H9 (cell line): ENCODE data around the gene KIAA1328. TPM values are rescaled to one million over a fixed set of nuclear protein-coding genes. Genes with fewer than 3 reads are reported as not detected.

ENCODE experiments used
- DNase-seq: peaks from one replicate; pipeline ENCODE4 v3.0.0-alpha.2; 2017
- H2AFZ ChIP-seq: one replicate; pipeline ENCODE4 v1.6.1; 2013; ENCODE audit warnings: mild to moderate bottlenecking, low read length, control low read depth, moderate library complexity
- H2AK5ac ChIP-seq: 2 replicates; pipeline ENCODE4 v1.6.1; 2013; ENCODE audit warnings: low read length, control low read depth, mixed read lengths; ENCODE audit not compliant: insufficient read length
- H2BK120ac ChIP-seq: one replicate; pipeline ENCODE4 v1.6.1; 2013; ENCODE audit warnings: low read depth, mild to moderate bottlenecking, low read length, control low read depth, inconsistent platforms; ENCODE audit not compliant: poor library complexity, severe bottlenecking
- H2BK12ac ChIP-seq: 2 replicates; pipeline ENCODE4 v1.6.1; 2013; ENCODE audit warnings: low read length, control low read depth, mixed read lengths, low read depth; ENCODE audit not compliant: insufficient read length
- H2BK15ac ChIP-seq: 2 replicates; pipeline ENCODE4 v1.6.1; 2013; ENCODE audit warnings: low read depth, low read length, control low read depth
- H2BK20ac ChIP-seq: one replicate; pipeline ENCODE4 v1.6.1; 2013; ENCODE audit warnings: low read depth, mild to moderate bottlenecking, low read length, control low read depth, inconsistent platforms; ENCODE audit not compliant: poor library complexity, severe bottlenecking
- H2BK5ac ChIP-seq: 2 replicates; pipeline ENCODE4 v1.6.1; 2013; ENCODE audit warnings: low read length, control low read depth, mixed read lengths; ENCODE audit not compliant: insufficient read length
- H3K14ac ChIP-seq: 2 replicates; pipeline ENCODE4 v1.6.1; 2013; ENCODE audit warnings: low read length, control low read depth; ENCODE audit not compliant: insufficient read depth
- H3K18ac ChIP-seq: 2 replicates; pipeline ENCODE4 v1.6.1; 2013; ENCODE audit warnings: low read depth, mild to moderate bottlenecking, mixed read lengths, low read length, control low read depth; ENCODE audit not compliant: insufficient read length
- H3K23ac ChIP-seq: 2 replicates; pipeline ENCODE4 v1.6.1; 2013; ENCODE audit warnings: low read length, control low read depth, mixed read lengths, low read depth; ENCODE audit not compliant: insufficient read length
- H3K23me2 ChIP-seq: 2 replicates; pipeline ENCODE4 v1.6.1; 2013; ENCODE audit warnings: low read depth, mild to moderate bottlenecking, mixed read lengths, low read length, control low read depth; ENCODE audit not compliant: insufficient read length, poor library complexity, severe bottlenecking
- H3K27ac ChIP-seq: 2 replicates; pipeline ENCODE4 v1.5.1; 2013; ENCODE audit warnings: low read length, control low read depth, mixed read lengths, low read depth; ENCODE audit not compliant: insufficient read length
- H3K27me3 ChIP-seq: 2 replicates; pipeline ENCODE4 v1.6.1; 2013; ENCODE audit warnings: low read length, control low read depth, inconsistent platforms; ENCODE audit not compliant: insufficient read depth
- H3K4ac ChIP-seq: 2 replicates; pipeline ENCODE4 v1.6.1; 2013; ENCODE audit warnings: low read depth, mild to moderate bottlenecking, control low read depth, inconsistent platforms, low read length, moderate library complexity
- H3K4me1 ChIP-seq: 2 replicates; pipeline ENCODE4 v1.6.1; 2013; ENCODE audit warnings: low read length, control low read depth, inconsistent platforms; ENCODE audit not compliant: insufficient read depth
- H3K4me2 ChIP-seq: 2 replicates; pipeline ENCODE4 v1.6.1; 2013; ENCODE audit warnings: low read length, control low read depth, mixed read lengths; ENCODE audit not compliant: insufficient read length, insufficient read depth
- H3K56ac ChIP-seq: 2 replicates; pipeline ENCODE4 v1.6.1; 2013; ENCODE audit warnings: low read depth, mild to moderate bottlenecking, mixed read lengths, low read length, control low read depth; ENCODE audit not compliant: insufficient read length
- H3K79me1 ChIP-seq: 2 replicates; pipeline ENCODE4 v1.6.1; 2013; ENCODE audit warnings: low read depth, mild to moderate bottlenecking, moderate library complexity, low read length, control low read depth, inconsistent platforms; ENCODE audit not compliant: insufficient read depth, poor library complexity, severe bottlenecking
- H3K79me2 ChIP-seq: 2 replicates; pipeline ENCODE4 v1.6.1; 2013; ENCODE audit warnings: low read length, control low read depth, inconsistent platforms; ENCODE audit not compliant: insufficient read depth
- H3K9ac ChIP-seq: 2 replicates; pipeline ENCODE4 v1.6.1; 2013; ENCODE audit warnings: low read length, control low read depth, mixed read lengths; ENCODE audit not compliant: insufficient read length; ENCODE audit errors: extremely low read depth
- H3K9me3 ChIP-seq: one replicate; pipeline ENCODE4 v1.6.1; 2013; ENCODE audit warnings: low read depth, low read length, inconsistent platforms; ENCODE audit not compliant: control insufficient read depth
- H3T11ph ChIP-seq: one replicate; pipeline ENCODE4 v1.6.1; 2013; ENCODE audit warnings: mild to moderate bottlenecking, low read length, control low read depth, inconsistent platforms
- H4K20me1 ChIP-seq: one replicate; pipeline ENCODE4 v1.6.1; 2013; ENCODE audit not compliant: control insufficient read depth, insufficient read length, insufficient read depth
- H4K5ac ChIP-seq: 2 replicates; pipeline ENCODE4 v1.6.1; 2013; ENCODE audit warnings: low read depth, mild to moderate bottlenecking, mixed read lengths, low read length, control low read depth; ENCODE audit not compliant: insufficient read length
- H4K8ac ChIP-seq: replicated peaks from 2 replicates; pipeline ENCODE4 v1.6.1; 2013; ENCODE audit warnings: low read length, control low read depth, mixed read lengths, low read depth; ENCODE audit not compliant: insufficient read length
- H4K91ac ChIP-seq: 2 replicates; pipeline ENCODE4 v1.6.1; 2013; ENCODE audit warnings: low read depth, mild to moderate bottlenecking, moderate library complexity, mixed read lengths, low read length, control low read depth; ENCODE audit not compliant: insufficient read length
- H3K27ac Mint-ChIP-seq, 3 experiments: 2 replicates in 2 of 3; 3 replicates in 1 of 3; pipeline ENCODE4 v1.8.0; 2020 to 2021; ENCODE audit warnings: mixed read lengths in 3 of 3, mild to moderate bottlenecking in 1 of 3, moderate library complexity in 1 of 3
- H3K27me3 Mint-ChIP-seq: 2 replicates; pipeline ENCODE4 v1.8.0; 2021; ENCODE audit warnings: low read depth, mild to moderate bottlenecking, moderate library complexity, mixed read lengths
- H3K36me3 Mint-ChIP-seq, 3 experiments: 2 replicates in 2 of 3; 3 replicates in 1 of 3; pipeline ENCODE4 v1.8.0; 2020 to 2021; ENCODE audit warnings: low read depth in 3 of 3, mixed read lengths in 3 of 3; ENCODE audit not compliant: insufficient read depth in 1 of 3
- H3K4me1 Mint-ChIP-seq, 2 experiments: 2 replicates each; pipeline ENCODE4 v1.8.0; 2020; ENCODE audit warnings: mixed read lengths in 2 of 2
- H3K4me3 Mint-ChIP-seq, 2 experiments: 2 replicates in 1 of 2; 3 replicates in 1 of 2; pipeline ENCODE4 v1.8.0; 2020 to 2021; ENCODE audit warnings: mild to moderate bottlenecking in 2 of 2, mixed read lengths in 2 of 2, moderate library complexity in 1 of 2
- H3K9me3 Mint-ChIP-seq, 2 experiments: 2 replicates in 1 of 2; 3 replicates in 1 of 2; pipeline ENCODE4 v1.8.0; 2020; ENCODE audit warnings: mild to moderate bottlenecking in 2 of 2, mixed read lengths in 2 of 2, moderate library complexity in 1 of 2
- CTCF ChIP-seq: fragments of 200-600 bp; sonication (generic); conservative IDR thresholded peaks from 3 replicates; pipeline ENCODE4 v1.8.0; 2021; ENCODE audit warnings: antibody characterized with exemption, mild to moderate bottlenecking
- WGBS: extraction: QIAGEN DNeasy Blood & Tissue Kit; methylation state at CpG from one replicate; pipeline ENCODE4 v1.1.7; 2013; ENCODE audit warnings: missing lambda C conversion rate, low lambda C conversion rate, mixed read lengths; ENCODE audit not compliant: insufficient read length; ENCODE audit errors: extremely low coverage; 5-methylcytosine and 5-hydroxymethylcytosine counted together
- total RNA-seq: library from RNA; stranded (reverse); gene quantifications from 2 replicates; pipeline ENCODE4 v1.2.1, GENCODE V29; 2021

Gene KIAA1328
- total RNA-seq, 1 experiment from 2014 or later = 4.9 TPM

GRCh38 chr18:37160038-37160820 lies 331.3 kb downstream of the KIAA1328 start:
- Histone ChIP-seq H2AFZ (no peak overlapping the region), H3K14ac (no peak overlapping the region), H3K27me3 (no peaks in the 10 kb centered on the region), H2BK12ac (no peak overlapping the region), H3K23me2 (no peaks in the 10 kb centered on the region), H3T11ph (no peak overlapping the region), H3K9ac (no peak overlapping the region), H3K79me2 (no peaks in the 10 kb centered on the region), H3K9me3 (no peaks in the 10 kb centered on the region), H3K27ac (no peak overlapping the region), H2BK5ac (no peak overlapping the region), H3K23ac (no peak overlapping the region), H2BK15ac (no peak overlapping the region), H3K56ac (no peak overlapping the region), H4K8ac (no peak overlapping the region), H4K20me1 (no peaks in the 10 kb centered on the region), H2BK120ac (no peak overlapping the region), H4K91ac (no peak overlapping the region), H3K4me2 (no peak overlapping the region), H2AK5ac (no peak overlapping the region), H3K4ac (no peak overlapping the region), H2BK20ac (no peak overlapping the region), H4K5ac (no peak overlapping the region), H3K4me1 (peaks cover 9% of the 10 kb centered on the region; the same call in 1 of the 2 replicates), H3K18ac (no peak overlapping the region), H3K79me1 (no peaks in the 10 kb centered on the region)
- DNase-seq = no peak
- H3K4me1 Mint-ChIP-seq = peaks cover 48 to 52% of the 10 kb centered on the region in 2 experiments
- H3K27ac Mint-ChIP-seq = peak overlapping the region; percentile 3 to 82 (median 14); a peak in 5 of 7 replicates
- TF ChIP-seq CTCF = no peak
- H3K4me3 Mint-ChIP-seq = peak overlapping the region in 1 of 2 experiments; percentile 2; a peak in 1 of 5 replicates
- no peaks in the 10 kb centered on the region for H3K9me3 Mint-ChIP-seq
- H3K27me3 Mint-ChIP-seq = no peaks in the 10 kb centered on the region
- WGBS = no CpG with 5 or more reads among the region's 3 CpGs
- H3K36me3 Mint-ChIP-seq = peaks cover 0 to 2% (median 1%) of the 10 kb centered on the region in 3 experiments; a peak in 2 of 7 replicates
